Activated effector memory CD4-positive, alpha-beta T cell treated with Interleukin-2 at 50 U/mL for 16 hours (primary cell): Measurements from ENCODE around the gene PPP1R27.

Experiments used
- DNase-seq: peaks from one replicate; pipeline ENCODE4 v3.0.0-alpha.2; 2020

The PPP1R27 gene

DNA sequence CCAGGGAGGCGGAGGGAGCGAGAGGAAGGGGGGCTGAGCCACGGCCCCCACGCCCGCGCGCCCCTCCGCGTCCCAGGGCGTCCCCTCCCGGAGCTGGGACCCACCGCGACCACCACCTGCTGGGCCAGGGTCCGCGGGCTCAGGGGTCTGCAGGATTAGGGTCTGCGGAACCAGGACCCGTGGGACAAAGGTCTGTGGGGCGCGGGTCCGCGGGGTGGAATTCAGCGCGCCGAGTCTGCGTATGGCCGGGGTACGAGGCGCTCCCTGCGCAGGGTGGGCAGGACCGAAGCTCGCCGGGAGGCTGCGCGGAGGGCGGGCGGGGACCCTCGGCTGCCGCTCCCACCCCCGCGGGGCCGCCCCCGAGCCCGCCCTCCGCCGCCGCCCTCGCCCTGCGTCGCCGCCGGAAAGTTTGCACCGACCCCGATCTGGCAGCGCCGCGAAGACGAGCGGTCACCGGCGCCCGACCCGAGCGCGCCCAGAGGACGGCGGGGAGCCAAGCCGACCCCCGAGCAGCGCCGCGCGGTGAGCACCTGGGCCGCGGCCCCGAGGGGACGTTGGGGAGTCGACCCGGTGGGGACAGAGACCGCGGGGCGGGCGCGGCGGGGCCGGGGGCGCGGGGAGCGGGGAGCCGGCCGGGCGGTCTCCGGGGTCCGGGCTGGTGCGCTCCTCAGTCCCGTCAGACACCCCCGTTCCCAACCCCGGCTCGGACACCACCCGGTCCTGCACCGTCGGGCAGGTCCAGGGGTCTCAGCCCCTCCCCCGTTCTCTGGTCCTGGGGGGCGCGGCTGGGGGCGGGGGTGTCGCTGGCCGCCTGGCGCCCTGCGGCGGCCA, 30.9 kb downstream of the PPP1R27 start, which contains the start of gene GCGR:
GCGR (plus strand) TSS at position 423 of the 831 bp plus-strand sequence. CDS start 4,869 bp downstream, outside the sequence.
- no peak for DNase-seq

DNA sequence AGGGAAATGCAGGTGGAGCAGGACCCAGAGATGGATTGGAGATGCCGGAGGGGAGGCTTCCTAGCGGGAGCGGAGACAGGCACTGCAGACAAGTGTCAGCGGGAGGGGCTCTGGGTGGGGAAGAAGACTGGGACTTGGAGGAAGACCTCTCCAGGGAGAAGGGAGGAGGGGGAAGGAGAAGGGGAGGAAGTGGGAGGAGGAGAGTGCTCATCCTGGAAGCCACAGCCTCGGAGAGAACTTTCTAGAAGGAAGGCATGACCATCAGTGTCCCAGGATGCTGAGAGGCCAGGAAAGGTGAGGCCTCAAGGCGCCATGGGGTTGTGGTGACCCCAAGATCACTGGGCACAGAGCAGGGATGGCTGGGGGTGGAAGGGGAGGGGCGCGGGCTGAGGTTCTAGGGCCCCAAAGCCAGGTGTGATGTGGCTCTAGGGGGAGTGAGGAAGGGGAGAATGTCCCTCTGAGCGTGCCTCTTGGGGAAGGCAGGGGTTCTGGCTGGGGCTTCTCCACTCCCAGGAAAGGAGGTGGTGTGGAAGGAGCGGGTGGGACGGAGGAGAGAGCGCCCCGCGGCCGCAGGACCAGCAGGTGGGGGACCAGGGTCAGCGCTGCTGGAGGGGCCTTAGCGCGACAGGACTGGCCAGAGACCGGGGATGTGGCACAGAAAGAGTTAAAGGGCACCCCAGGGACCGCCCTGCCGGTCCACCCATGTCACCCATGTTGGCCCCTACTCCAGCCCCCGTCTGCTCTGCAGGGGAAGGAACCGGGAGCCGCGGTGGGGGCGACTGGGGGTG, 31.8 kb downstream of the PPP1R27 start:
- DNase-seq, result no peak

DNA sequence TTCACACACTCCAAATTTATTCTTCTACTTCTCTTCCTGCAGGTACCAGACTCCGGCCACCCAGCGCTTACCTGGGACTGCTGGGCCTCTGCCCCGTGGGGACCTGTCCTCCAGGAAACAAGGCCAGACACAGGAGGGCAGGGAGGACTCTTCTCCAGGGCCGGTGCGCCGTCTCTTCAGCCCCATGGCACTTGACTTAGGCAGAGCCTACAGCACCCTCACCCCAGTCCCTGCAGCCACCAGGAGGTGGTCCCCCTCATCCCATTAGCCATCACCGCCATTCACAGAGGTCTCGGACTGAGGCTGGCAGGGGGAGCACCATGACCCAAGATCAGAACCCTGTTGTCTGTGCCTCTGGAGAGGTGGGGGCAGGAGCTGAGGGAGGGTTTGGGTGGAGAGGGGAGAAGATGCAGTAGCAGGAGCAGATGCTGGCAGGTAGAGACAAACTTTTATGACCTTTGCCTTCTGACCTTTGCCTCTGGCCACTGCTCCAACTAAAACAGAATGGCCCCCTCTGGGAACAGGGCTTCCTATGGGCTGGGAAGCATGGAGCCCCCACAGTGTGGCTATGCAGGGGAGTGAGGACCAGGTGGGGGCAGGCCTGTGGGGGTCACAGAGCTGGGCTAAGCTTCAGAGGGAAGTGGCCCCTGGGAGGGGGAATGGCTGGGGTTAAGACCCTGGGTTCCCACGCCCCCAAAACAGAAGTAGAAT, 32.6 kb downstream of the PPP1R27 start:
- no peak for DNase-seq

DNA sequence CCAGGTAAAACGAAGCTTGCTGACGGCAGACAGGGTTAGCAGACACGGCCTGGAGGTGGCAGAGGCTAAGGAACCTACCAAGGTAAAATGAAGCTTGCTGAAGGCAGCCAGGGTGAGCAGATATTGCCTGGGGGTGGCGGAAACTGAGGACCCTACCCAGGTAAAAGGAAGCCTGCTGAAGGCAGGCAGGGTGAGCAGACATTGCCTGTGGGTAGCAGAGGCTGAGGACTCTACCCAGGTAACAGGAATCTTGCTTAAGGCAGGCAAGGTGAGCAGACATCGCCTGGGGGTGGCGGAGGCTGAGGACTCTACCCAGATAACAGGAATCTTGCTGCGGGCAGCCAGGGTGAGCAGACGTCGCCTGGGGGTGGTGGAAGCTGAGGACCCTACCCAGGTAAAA, 33.5 kb downstream of the PPP1R27 start:
- no peak for DNase-seq

DNA sequence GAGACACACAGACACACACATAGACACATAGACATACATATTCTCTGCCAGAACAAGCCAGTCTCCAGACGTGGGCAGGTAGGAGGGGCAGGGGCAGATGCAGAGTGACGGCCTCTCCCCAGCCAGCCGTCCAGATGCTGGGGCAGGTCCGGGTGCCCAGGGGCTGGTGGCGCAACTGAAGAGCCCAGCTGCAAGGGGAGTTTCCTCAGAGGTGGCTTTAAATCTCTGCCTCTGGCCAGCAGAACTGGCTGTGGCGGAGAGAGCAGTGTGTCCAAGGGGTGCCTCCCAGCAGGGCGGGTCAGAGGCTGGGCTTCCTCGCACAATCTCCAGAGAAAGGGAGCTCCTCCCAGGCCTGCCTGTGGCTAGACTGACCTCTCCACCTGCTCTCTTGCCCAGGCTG, 40.3 kb downstream of the PPP1R27 start:
- DNase-seq, result no peak

DNA sequence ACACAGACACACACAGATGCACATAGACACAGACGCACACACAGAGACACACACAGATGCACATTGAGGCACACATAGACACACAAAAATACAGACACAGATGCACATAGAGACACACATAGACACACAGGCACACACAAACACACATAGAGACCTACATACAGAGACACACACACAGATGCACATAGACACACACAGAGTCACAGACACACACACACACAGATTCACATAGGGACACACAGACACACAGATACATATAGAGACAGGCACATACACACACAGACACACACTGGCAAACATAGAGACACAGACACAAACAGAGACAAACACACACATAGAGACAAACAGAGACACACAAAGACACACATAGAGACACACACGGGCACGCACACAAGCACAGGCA, 40.8 kb downstream of the PPP1R27 start:
- no peak for DNase-seq

DNA sequence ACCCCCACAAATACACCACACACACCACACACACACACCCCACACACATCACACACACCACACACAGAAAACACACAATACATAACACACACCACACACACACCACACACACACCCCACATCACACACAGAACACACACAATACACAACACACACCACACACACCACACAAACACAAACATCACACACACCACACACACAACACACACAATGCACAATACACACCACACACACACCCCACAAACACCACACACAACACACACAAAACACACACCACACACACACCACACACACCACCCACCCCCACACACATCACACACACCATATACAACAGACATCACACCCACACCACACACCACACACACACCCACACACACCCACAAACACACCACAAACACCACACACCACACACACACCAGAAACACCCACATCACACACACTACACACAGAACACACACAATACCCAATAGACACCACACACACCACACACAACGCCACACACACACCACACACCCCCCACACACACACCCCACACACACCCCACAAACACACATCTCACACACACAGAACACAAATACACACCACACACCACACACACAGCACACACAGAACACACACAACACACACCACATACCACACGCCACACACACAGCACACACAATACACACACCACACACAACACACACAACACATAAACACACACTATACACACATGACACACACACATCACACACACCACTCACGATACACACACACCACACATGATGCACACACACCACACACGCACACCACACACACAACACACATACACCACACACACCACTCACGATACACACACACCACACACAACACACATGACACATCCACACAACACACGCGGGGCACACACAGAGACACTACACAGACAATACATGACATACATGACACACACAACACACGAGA, 41.9 kb downstream of the PPP1R27 start:
- DNase-seq, result no peak
